Hematopoietic multipotent progenitor cell treated with erythropoietin and hydrocortisone succinate and interleukin-3 and kit ligand, for 17 days (in vitro differentiated cells): Measurements from ENCODE around the gene FAM163B.

ENCODE experiments used
- DNase-seq: peaks from one replicate; pipeline ENCODE4 v3.0.0-alpha.2; 2015; ENCODE audit warnings: low spot score

The FAM163B gene

GRCh38 chr9:133615606-133616188, 6.5 kb upstream of the FAM163B start:
- no peak for DNase-seq

GRCh38 chr9:133615186-133615585, 6.0 kb upstream of the FAM163B start:
- DNase-seq: no peak

- DNase-seq: no peak
Observed at GRCh38 chr9:133614678-133615077, 5.5 kb upstream of the FAM163B start.

DNA sequence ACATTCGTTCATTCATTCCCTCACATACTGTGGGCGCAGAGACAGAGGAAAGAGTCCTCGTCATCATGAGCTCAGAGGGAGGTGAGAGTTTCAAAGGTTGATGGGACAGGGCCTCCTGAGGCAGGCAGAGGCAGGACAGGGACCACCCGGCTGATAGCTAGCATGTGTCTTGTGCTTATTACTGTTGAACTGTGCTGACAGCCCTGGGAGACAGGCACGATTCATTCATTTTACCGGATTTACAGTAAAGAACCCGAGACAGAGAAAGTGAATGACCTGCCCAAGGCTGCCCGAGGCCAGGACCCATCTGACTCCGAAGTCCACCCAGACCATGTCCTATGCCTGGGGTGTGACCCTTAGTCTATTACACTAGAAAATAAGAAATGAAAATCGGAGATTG, 4.9 kb upstream of the FAM163B start:
- DNase-seq: no peak

GRCh38 chr9:133613432-133613831, 4.2 kb upstream of the FAM163B start:
- DNase-seq: no peak

DNA sequence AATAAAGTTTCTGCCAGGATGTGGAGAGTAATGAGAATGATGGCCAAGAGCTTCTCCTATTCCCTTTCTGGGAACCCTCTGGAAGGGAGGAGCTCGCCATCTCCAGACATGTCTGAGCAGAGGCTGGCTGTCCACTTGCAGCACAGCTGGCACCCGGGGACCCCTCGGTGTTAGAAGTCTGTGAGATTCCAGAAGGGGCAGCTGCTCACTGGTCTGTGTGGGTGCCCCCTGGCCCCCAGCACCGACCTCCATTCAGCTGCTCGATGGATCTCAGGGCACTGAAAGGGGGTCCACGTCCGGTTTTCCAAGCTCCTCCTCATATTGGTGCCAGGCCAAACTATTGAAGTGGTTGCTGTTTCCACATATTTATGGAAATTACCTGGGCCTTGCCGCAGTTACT, 3.6 kb upstream of the FAM163B start:
- no peak for DNase-seq

GRCh38 chr9:133612051-133612450, 2.9 kb upstream of the FAM163B start:
- DNase-seq: no peak

DNA sequence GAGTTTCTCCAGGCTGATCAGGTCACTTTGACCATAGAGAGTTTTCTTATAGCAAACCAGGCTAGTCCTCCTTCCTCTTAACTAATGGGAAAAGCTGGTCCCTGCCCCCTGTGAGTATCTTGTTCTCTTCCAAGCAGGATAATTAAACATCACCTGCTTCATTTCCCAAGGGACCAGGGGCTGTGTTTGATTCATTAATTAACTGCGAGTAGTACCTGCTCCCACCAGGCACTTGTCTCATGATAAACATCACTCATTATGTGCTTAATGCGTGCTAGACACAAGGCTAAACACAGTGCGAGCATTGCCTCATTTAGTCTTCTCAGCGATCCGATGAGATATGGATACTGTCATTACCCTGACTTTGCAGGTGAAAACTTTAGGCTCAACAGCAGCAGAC, 1.7 kb upstream of the FAM163B start:
- no peak for DNase-seq

- DNase-seq: no peak
Observed at GRCh38 chr9:133608889-133609288, 300 bp downstream of the FAM163B start.

DNA sequence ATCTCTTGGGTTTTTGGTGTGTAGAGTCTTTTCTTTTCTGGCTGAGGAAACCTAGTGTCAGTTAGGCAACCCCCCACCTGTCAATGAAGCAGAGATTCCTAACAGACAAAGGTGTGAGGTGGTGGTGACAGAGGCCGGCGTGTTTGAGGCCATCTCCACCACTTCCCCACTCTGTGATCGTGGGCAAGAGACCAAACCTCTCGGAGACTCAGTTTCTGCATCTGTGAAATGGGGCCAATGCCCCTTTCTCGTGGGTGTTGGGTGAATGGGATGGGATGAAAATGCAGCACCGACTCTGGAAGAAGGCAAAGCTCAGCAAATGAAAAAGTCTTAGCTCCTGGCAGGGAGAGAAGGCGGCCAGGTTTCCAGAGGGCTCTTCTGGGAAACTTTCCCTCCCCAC, 807 bp downstream of the FAM163B start:
- DNase-seq: no peak

GRCh38 chr9:133607976-133608375, 1.2 kb downstream of the FAM163B start:
- DNase-seq: no peak

DNA sequence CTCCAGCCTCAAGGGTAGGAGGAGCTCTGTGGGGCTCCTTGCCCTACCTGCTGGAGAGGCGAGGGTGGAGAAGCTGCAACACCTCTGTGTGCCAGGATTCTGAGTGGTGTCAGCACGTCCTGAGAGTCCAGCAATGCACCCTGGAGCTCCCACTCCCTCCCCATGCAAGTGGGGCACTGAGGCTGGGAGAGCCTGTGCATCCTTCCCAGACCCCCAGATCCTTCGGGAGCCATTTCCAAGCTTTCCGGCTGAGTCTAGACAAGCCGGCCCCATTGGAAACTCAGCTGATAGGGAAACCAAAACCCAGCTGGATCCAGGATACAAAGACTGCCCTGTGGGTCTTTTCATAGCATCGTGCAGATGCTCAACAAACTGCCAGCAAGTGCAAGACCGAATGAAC, 1.8 kb downstream of the FAM163B start:
- DNase-seq: no peak

GRCh38 chr9:133606708-133607025, 2.5 kb downstream of the FAM163B start:
- no peak for DNase-seq

GRCh38 chr9:133605856-133606707, 3.1 kb downstream of the FAM163B start:
- no peak for DNase-seq

DNA sequence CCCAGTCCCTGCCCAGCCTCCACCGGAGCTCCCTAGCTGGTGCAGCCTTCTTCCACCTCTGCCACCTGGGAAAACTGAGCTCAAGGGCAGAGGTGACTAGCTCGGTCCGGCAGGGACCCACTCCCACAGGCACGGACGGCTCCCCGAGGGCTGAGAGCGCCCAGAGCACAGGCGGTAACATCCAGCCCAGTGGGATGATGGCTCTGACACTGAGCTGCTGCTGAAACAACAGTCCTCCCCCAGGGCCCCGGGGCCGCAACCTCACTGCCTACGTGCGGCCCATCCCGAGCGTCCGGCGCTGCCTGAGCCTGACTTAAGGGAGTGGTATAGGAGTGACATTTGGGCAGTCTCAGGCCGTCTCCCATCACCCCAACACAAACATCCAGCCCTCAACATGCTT, 3.7 kb downstream of the FAM163B start:
- DNase-seq: no peak

DNA sequence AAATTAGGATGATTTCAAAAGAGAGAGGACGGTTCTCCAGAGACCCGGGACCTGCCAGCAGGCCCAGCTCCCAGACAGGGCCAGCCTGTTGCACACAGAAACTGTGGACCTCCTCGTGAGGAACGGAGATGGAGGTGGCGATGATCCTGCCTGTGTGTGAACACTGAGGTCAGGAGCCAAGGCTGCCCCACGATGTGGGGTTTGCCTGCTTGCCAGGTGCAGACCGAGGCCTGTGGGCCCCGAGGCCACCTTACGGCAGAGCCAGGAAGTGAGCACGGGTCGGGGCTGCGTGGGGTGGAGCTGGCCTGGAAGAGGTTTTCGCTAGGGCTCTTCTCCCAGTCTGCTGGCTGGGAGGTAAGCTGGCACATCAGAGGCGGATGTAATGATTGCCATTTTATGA, 4.3 kb downstream of the FAM163B start:
- DNase-seq: no peak

DNA sequence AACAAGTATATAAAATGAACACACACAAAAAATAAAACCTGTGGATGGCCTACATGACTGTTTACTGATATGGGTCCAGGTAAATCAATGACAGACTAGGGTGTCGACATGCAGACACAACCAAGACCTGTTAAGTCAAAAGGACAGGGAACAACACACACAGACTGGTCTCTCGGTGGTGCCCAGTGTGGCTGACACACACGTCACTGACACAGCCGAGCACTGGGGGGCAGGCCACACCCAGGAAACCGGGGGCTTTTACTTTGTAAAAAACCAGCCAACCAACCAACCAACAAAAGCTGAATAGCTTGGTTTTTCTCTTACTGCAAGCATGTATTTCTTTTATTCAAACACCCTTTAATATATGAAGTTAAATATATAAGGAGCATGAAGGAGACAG, 5.0 kb downstream of the FAM163B start:
- no peak for DNase-seq

DNA sequence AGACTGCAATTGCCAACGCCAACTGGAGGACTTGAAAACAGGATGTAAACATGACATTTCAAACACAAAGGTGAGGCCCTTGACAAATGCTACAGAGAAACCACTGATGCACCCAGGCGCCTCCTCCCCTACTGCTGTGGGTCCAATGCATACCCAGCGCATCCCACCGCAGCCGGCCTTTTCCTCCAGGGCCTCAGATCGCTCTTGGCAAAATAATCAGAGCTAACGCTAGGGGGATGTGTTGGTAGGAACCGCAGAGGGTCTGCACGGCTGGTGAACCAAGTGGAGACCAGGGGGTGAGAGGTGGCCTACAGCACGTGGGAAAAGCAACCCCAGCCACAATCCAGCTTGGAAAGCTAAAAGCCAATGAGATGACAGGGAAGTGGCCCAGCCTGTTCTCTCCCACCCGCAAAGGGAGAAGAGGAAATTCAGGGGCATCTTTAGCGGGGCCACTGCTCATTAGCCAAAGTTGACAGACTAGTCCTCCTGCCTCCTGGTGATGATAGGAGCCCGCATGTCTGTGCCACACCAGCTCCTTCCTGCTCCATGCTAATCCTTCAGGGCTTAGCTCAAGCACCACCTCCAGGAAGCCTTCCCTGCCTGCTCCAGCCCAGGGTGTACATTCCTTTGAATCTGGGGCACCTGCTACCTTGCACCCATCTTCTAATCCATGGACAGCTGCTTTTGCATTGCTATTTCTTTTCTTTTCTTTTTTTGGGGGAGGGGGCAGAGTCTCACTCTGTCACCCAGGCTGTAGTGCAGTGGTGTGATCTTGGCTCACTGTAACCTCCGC, 5.9 kb downstream of the FAM163B start:
- no peak for DNase-seq

- no peak for DNase-seq
Observed at GRCh38 chr9:133602277-133602676, 6.9 kb downstream of the FAM163B start.

DNA sequence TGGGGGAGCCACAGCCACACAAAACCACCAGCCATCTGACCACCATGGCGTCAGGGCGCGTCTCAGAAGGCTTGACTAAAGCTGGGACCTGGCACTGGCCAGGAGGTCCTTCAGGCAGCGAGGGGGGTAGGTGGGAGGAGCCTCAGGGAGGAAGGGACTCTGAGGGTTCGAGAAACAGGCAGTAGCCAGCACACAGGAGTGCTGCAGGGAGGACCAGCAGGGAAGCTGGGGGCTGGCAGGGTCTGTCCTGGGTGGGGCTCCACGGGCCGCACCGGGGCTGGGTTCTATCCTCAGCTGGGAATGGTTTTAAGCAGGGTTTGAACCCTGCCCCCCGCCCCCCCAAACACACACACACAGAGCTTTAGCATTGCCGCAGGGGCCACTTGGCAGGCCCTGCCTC, 7.4 kb downstream of the FAM163B start:
- no peak for DNase-seq

GRCh38 chr9:133600739-133601138, 8.4 kb downstream of the FAM163B start:
- no peak for DNase-seq

DNA sequence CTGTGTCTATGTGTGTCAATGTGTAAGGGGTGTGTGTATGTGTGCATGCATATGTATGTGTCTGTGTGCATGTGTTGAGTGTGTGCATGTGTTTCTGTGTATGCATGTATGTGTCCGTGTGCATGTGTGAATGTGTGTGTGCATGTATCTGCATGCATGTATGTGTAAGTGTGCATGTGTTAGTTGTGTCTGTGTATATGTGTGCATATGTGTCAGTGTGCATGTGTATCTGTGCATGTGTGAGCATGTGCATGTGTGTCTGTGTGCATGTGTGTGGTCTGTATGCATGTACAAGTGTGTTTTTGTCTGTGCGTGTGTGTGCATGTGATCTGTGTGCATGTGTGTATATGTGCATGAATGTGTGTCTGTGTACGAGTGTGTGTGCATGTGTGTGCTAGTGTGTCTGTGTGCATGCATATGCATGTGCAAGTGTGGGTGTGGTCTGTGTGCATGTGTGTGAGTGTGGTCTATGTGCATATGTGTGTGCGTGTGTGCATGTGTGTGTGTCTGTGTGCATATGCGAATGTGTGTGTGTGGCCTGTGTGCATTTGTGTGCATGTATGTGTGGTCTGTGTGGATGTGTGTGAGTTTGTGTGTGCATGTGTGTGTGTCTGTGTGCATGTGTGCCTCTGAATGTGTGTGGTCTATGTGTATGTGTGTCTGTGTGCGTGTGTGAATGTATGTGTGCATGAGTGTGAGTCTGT, 9.6 kb downstream of the FAM163B start:
- DNase-seq: no peak

- no peak for DNase-seq
Observed at GRCh38 chr9:133598978-133599377, 10.2 kb downstream of the FAM163B start.
